Trophoblast cell (in vitro differentiated cells and primary cell): ENCODE results near the gene NACC1.

Source experiments
- DNase-seq, 2 donors: peaks; one replicate each; pipeline ENCODE4 v3.0.0-alpha.2; 2016
- H2AFZ ChIP-seq: 2 replicates; pipeline ENCODE4 v1.6.1; 2013; ENCODE audit warnings: low read length, moderate library complexity, mild to moderate bottlenecking; ENCODE audit not compliant: insufficient read depth, poor library complexity
- H2AK5ac ChIP-seq: 2 replicates; pipeline ENCODE4 v1.6.1; 2013; ENCODE audit warnings: mild to moderate bottlenecking, low read length
- H2BK120ac ChIP-seq: 2 replicates; pipeline ENCODE4 v1.6.1; 2013; ENCODE audit warnings: low read length, mild to moderate bottlenecking, moderate library complexity; ENCODE audit not compliant: insufficient read depth, poor library complexity
- H2BK12ac ChIP-seq: 2 replicates; pipeline ENCODE4 v1.6.1; 2013; ENCODE audit warnings: mild to moderate bottlenecking, low read length, moderate library complexity
- H2BK5ac ChIP-seq: 2 replicates; pipeline ENCODE4 v1.6.1; 2013; ENCODE audit warnings: low read length, low read depth, moderate library complexity, mild to moderate bottlenecking; ENCODE audit not compliant: poor library complexity
- H3K14ac ChIP-seq: 2 replicates; pipeline ENCODE4 v1.6.1; 2013; ENCODE audit warnings: mild to moderate bottlenecking, low read length
- H3K18ac ChIP-seq: 2 replicates; pipeline ENCODE4 v1.6.1; 2013; ENCODE audit warnings: mild to moderate bottlenecking, low read length
- H3K23ac ChIP-seq: 2 replicates; pipeline ENCODE4 v1.6.1; 2013; ENCODE audit warnings: low read length
- H3K27ac ChIP-seq: 2 replicates; pipeline ENCODE4 v1.5.1; 2013; ENCODE audit warnings: low read depth, mild to moderate bottlenecking, inconsistent platforms, low read length, moderate library complexity
- H3K27me3 ChIP-seq: 2 replicates; pipeline ENCODE4 v1.6.1; 2013; ENCODE audit warnings: inconsistent platforms, mild to moderate bottlenecking, low read length, moderate library complexity; ENCODE audit not compliant: insufficient read depth
- H3K36me3 ChIP-seq, 2 experiments: 1 replicate in 1 of 2; 2 replicates in 1 of 2; pipeline ENCODE4 v1.6.1; 2013; ENCODE audit warnings: low read length in 2 of 2, mild to moderate bottlenecking in 2 of 2, moderate library complexity in 1 of 2; ENCODE audit not compliant: insufficient read depth in 2 of 2, control insufficient read depth in 1 of 2
- H3K4ac ChIP-seq: 2 replicates; pipeline ENCODE4 v1.6.1; 2013; ENCODE audit warnings: low read depth, mild to moderate bottlenecking, low read length, moderate library complexity
- H3K4me1 ChIP-seq, 2 experiments: 1 replicate in 1 of 2; 2 replicates in 1 of 2; pipeline ENCODE4 v1.6.1; 2013; ENCODE audit warnings: low read length in 2 of 2, mild to moderate bottlenecking in 2 of 2, moderate library complexity in 1 of 2; ENCODE audit not compliant: insufficient read depth in 2 of 2, control insufficient read depth in 1 of 2
- H3K4me2 ChIP-seq: 2 replicates; pipeline ENCODE4 v1.6.1; 2013; ENCODE audit warnings: inconsistent platforms, mild to moderate bottlenecking, low read length, moderate library complexity
- H3K4me3 ChIP-seq: 2 replicates; pipeline ENCODE4 v1.5.1; 2013; ENCODE audit warnings: mild to moderate bottlenecking, low read depth, low read length, inconsistent platforms
- H3K79me1 ChIP-seq: one replicate; pipeline ENCODE4 v1.6.1; 2013; ENCODE audit warnings: low read length
- H3K79me2 ChIP-seq: 2 replicates; pipeline ENCODE4 v1.6.1; 2013; ENCODE audit warnings: low read length, mild to moderate bottlenecking; ENCODE audit not compliant: control insufficient read depth, insufficient read depth, poor library complexity
- H3K9ac ChIP-seq: 2 replicates; pipeline ENCODE4 v1.6.1; 2013; ENCODE audit warnings: mild to moderate bottlenecking, low read length
- H3K9me3 ChIP-seq: 2 replicates; pipeline ENCODE4 v1.6.1; 2013; ENCODE audit warnings: low read depth, mild to moderate bottlenecking, control low read depth, inconsistent platforms, low read length; ENCODE audit not compliant: insufficient read depth
- H4K12ac ChIP-seq: 2 replicates; pipeline ENCODE4 v1.6.1; 2013; ENCODE audit warnings: low read depth, mild to moderate bottlenecking, low read length, moderate library complexity
- H4K8ac ChIP-seq: 2 replicates; pipeline ENCODE4 v1.6.1; 2013; ENCODE audit warnings: low read depth, mild to moderate bottlenecking, low read length, moderate library complexity
- H4K91ac ChIP-seq: one replicate; pipeline ENCODE4 v1.6.1; 2013; ENCODE audit warnings: low read depth, mild to moderate bottlenecking, low read length, moderate library complexity
- WGBS: extraction: QIAGEN DNeasy Blood & Tissue Kit; methylation state at CpG from one replicate; pipeline ENCODE4 v1.1.7; 2013; ENCODE audit warnings: missing lambda C conversion rate; ENCODE audit not compliant: insufficient read length, insufficient coverage; ENCODE audit errors: extremely low coverage; 5-methylcytosine and 5-hydroxymethylcytosine counted together

The NACC1 gene

DNA sequence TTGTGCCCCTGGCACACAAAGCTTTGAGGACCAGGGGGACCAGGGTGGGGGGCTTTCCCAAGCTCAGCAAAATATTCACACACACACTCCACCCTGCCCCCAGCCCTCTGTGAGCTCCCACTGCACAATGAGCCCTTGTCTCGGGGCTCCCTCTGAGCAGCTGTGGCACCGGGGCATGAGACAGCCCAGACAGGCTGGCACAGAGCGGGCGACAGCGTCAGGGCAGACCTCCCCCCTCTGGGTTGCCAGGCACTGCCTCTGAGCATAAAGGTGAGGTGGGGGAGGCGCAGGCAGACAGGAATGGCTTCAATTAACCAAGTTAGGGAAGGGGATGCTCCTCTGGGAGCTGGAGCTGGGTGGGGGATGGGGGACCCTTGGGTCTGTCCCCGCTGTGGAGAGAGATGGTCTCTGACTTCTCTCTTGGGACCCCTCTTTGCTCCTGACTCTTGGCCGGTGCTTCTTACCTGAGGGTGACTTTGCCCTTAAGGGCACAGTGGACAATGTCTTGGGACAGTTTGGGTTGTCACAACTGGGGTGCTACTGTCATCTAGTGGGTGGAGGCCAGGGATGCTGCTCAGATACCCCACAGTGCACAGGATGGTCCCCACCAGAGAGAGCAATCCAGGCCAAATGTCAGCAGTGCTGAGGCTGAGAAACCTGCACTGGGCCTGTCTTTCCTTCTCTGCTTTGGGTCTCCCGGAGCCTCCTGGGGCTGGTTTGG lies 45.7 kb upstream of the NACC1 start:
- no peaks in the 10 kb centered on the region for H3K79me1 ChIP-seq
- no peak overlapping the region for H3K27ac ChIP-seq
- no peak overlapping the region for H3K9ac ChIP-seq
- H3K4me2 ChIP-seq = no peak overlapping the region
- H3K27me3 ChIP-seq = peaks cover 39% of the 10 kb centered on the region
- no peak overlapping the region for H2AFZ ChIP-seq
- H2BK12ac ChIP-seq = no peak overlapping the region
- no peak overlapping the region for H2BK5ac ChIP-seq
- H2BK120ac ChIP-seq = no peak overlapping the region
- DNase-seq = no peak
- WGBS = no CpG with 5 or more reads among the region's 9 CpGs
- H3K36me3 ChIP-seq = no peaks in the 10 kb centered on the region
- H4K8ac ChIP-seq = no peak overlapping the region
- no peak overlapping the region for H3K4me3 ChIP-seq
- H4K12ac ChIP-seq = no peak overlapping the region
- H3K14ac ChIP-seq = no peak overlapping the region
- no peaks in the 10 kb centered on the region for H3K79me2 ChIP-seq
- H3K18ac ChIP-seq = no peak overlapping the region
- H4K91ac ChIP-seq = no peak overlapping the region
- no peaks in the 10 kb centered on the region for H3K4me1 ChIP-seq
- H3K9me3 ChIP-seq = peaks cover 4% of the 10 kb centered on the region
- H2AK5ac ChIP-seq = no peak overlapping the region
- no peak overlapping the region for H3K4ac ChIP-seq
- no peak overlapping the region for H3K23ac ChIP-seq

- Histone ChIP-seq H2BK120ac (no peak overlapping the region), H4K12ac (no peak overlapping the region), H3K18ac (no peak overlapping the region), H2AFZ (no peak overlapping the region), H3K79me1 (no peaks in the 10 kb centered on the region), H4K8ac (no peak overlapping the region), H3K14ac (no peak overlapping the region), H3K4ac (no peak overlapping the region), H3K9ac (no peak overlapping the region), H3K23ac (no peak overlapping the region), H4K91ac (no peak overlapping the region), H3K4me3 (no peak overlapping the region), H3K27ac (no peak overlapping the region), H3K4me1 (no peaks in the 10 kb centered on the region), H3K27me3 (peaks cover 40% of the 10 kb centered on the region), H2AK5ac (no peak overlapping the region), H3K36me3 (no peaks in the 10 kb centered on the region), H2BK5ac (no peak overlapping the region), H2BK12ac (no peak overlapping the region), H3K79me2 (no peaks in the 10 kb centered on the region), H3K4me2 (no peak overlapping the region), H3K9me3 (peaks cover 4% of the 10 kb centered on the region)
- DNase-seq = no peak
- no CpG with 5 or more reads among the region's 5 CpGs for WGBS
Observed at GRCh38 chr19:13073263-13073662, 44.8 kb upstream of the NACC1 start.

DNA sequence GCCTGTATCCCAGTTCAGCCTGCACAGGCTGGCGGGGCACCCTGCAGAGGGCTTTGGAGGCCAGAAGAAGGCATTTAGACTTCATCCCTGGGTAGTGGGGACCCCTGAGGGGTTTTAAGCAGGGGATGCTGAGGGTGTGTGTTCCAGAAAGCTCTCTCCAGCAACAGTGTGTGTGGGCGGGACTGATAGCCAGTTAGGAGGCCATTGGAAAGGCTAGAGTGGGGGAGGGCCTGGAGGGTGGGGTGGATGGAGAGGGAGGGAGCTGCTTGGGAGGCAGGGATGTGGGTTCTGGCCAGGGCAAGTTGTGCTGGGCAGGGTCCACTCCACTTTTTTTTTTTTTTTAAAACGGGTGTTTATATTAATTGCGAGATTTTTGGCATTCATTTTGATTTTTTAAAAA lies 43.7 kb upstream of the NACC1 start:
- Histone ChIP-seq H4K8ac (no peak overlapping the region), H2AFZ (no peak overlapping the region), H2BK5ac (no peak overlapping the region), H3K36me3 (no peaks in the 10 kb centered on the region), H3K23ac (no peak overlapping the region), H3K79me1 (no peaks in the 10 kb centered on the region), H3K79me2 (no peaks in the 10 kb centered on the region), H4K91ac (no peak overlapping the region), H3K4me2 (no peak overlapping the region), H3K4ac (no peak overlapping the region), H4K12ac (no peak overlapping the region), H3K4me3 (no peak overlapping the region), H3K18ac (no peak overlapping the region), H3K9me3 (no peaks in the 10 kb centered on the region), H3K4me1 (no peaks in the 10 kb centered on the region), H3K27me3 (peaks cover 36% of the 10 kb centered on the region), H3K27ac (no peak overlapping the region), H2BK12ac (no peak overlapping the region), H2BK120ac (no peak overlapping the region), H3K14ac (no peak overlapping the region), H3K9ac (no peak overlapping the region), H2AK5ac (no peak overlapping the region)
- no CpG with 5 or more reads among the region's 4 CpGs for WGBS
- no peak for DNase-seq

GRCh38 chr19:13076320-13076719 lies 41.7 kb upstream of the NACC1 start:
- no peak overlapping the region for H4K91ac ChIP-seq
- H3K27ac ChIP-seq = no peak overlapping the region
- no peak overlapping the region for H2AK5ac ChIP-seq
- H3K23ac ChIP-seq = no peak overlapping the region
- no peak overlapping the region for H4K8ac ChIP-seq
- no peak overlapping the region for H3K4ac ChIP-seq
- peaks cover 25% of the 10 kb centered on the region for H3K27me3 ChIP-seq
- H2BK5ac ChIP-seq = no peak overlapping the region
- H3K14ac ChIP-seq = no peak overlapping the region
- no peak overlapping the region for H3K9ac ChIP-seq
- no peaks in the 10 kb centered on the region for H3K79me1 ChIP-seq
- no peaks in the 10 kb centered on the region for H3K9me3 ChIP-seq
- no peak overlapping the region for H2BK120ac ChIP-seq
- DNase-seq = no peak
- no peak overlapping the region for H3K18ac ChIP-seq
- no peak overlapping the region for H2BK12ac ChIP-seq
- H3K79me2 ChIP-seq = no peaks in the 10 kb centered on the region
- no peak overlapping the region for H4K12ac ChIP-seq
- H3K4me1 ChIP-seq = no peaks in the 10 kb centered on the region
- no peak overlapping the region for H2AFZ ChIP-seq
- H3K4me3 ChIP-seq = no peak overlapping the region
- no peak overlapping the region for H3K4me2 ChIP-seq
- WGBS = no CpG with 5 or more reads among the region's 8 CpGs
- no peaks in the 10 kb centered on the region for H3K36me3 ChIP-seq
